Colonic mucosa (tissue), 4 donors: ENCODE results near the gene LCLAT1. TPM values are rescaled to one million over a fixed set of nuclear protein-coding genes. Genes with fewer than 3 reads are reported as not detected.

Experiments
- DNase-seq: peaks from one replicate; pipeline ENCODE4 v3.0.0-alpha.2; 2020
- H3K27ac ChIP-seq: fragments of 200-600 bp; one replicate; pipeline ENCODE4 v1.8.0; 2021
- H3K27me3 ChIP-seq: fragments of 200-600 bp; one replicate; pipeline ENCODE4 v1.8.0; 2021
- H3K36me3 ChIP-seq: fragments of 200-600 bp; one replicate; pipeline ENCODE4 v1.8.0; 2021
- H3K4me1 ChIP-seq: fragments of 200-600 bp; one replicate; pipeline ENCODE4 v1.8.0; 2021; ENCODE audit warnings: mild to moderate bottlenecking
- H3K4me3 ChIP-seq: fragments of 200-600 bp; one replicate; pipeline ENCODE4 v1.8.0; 2021
- H3K9ac ChIP-seq, 2 donors: one replicate each; pipeline ENCODE4 v1.7.0; 2013; ENCODE audit warnings: control low read depth in 2 of 2, low read depth in 2 of 2, low read length in 2 of 2
- H3K9me3 ChIP-seq: fragments of 200-600 bp; one replicate; pipeline ENCODE4 v1.8.0; 2021
- intact Hi-C: fragments of 100-400 bp; cut with DNase I; formaldehyde crosslinking; loops from one replicate; pipeline ENCODE4 v1.14.1; 2022
- total RNA-seq, 2 donors: library from RNA; stranded (reverse); fragmentation: NEBNext Ultra II Directional in 1 of 2; extraction: Animal tissue kit (Norgen Biotek cat#: 25700) in 1 of 2; gene quantifications; one replicate each; pipeline ENCODE4 v1.2.1, GENCODE V29; 2021
- TF ChIP-seq, protein P1 (sequence below): fragments of 200-600 bp; IDR thresholded peaks from one replicate; pipeline ENCODE4 v1.8.0; 2022; ENCODE audit warnings: antibody characterized with exemption, mild to moderate bottlenecking
- donor health status: healthy.
- donor health status: DM: no; HTN: no; CAD: no.
- donor health status: DM: no; HTN: no; CAD: no.

The LCLAT1 gene
- total RNA-seq, 2 donors from 2014 or later, result 20.0 to 25.5 TPM

DNA sequence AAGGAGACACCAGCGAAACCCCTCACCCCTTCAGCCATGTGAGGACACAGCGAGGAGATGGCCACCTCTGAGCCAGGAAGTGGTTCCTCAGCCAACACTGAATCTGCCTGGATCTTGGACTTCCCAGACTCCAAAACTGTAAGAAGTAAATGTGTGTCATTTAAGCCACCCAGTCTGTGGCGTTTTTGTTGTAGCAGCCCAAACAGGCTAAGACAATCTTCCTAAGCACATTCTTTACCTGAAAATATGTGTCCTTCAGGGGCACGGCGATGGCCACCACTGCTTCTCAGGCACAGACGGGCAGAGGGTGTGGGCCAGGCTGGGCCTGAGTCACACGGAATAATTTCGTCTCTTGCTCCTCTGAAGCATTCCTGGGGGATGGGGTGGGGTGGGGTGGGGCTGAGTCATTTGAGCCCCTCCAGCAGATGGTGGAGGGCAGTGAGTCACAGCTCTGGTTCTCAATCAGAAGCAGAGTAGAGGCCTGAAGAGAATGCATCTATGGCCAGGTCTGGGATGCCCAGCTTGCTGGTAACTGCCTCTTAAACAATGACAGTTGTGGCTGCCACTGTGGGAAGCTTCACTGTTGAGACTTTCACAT lies 217.8 kb downstream of the LCLAT1 start:
- no peaks in the 10 kb centered on the region for H3K27me3 ChIP-seq

DNA sequence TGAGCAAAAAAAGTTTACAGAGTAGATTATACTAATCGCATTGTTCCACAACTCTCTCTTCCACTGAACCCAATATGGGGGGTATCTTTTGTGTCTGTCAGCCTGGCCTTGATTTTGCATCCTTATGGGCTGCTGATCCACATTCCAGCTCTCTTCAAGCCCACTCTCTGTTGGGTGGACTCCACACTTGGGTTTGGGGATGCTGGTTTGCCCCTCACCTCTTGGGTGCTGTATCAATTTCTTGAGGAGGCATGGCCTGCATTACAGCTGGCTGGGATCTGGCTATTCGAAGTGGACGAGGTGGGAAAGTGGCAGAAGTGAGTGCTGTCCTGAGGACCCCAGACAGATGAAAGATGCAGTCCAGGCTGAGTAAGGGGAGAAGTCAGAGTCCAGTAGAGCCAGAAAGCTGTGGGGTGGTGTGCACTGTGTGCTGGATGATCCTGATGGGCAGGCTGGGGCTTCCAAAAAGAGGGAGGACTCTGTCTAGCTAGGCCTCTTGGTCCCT lies 218.8 kb downstream of the LCLAT1 start:
- H3K27ac ChIP-seq, result peak overlapping the region; percentile 71
- no peaks in the 10 kb centered on the region for H3K27me3 ChIP-seq
- TF ChIP-seq, protein P1, sequence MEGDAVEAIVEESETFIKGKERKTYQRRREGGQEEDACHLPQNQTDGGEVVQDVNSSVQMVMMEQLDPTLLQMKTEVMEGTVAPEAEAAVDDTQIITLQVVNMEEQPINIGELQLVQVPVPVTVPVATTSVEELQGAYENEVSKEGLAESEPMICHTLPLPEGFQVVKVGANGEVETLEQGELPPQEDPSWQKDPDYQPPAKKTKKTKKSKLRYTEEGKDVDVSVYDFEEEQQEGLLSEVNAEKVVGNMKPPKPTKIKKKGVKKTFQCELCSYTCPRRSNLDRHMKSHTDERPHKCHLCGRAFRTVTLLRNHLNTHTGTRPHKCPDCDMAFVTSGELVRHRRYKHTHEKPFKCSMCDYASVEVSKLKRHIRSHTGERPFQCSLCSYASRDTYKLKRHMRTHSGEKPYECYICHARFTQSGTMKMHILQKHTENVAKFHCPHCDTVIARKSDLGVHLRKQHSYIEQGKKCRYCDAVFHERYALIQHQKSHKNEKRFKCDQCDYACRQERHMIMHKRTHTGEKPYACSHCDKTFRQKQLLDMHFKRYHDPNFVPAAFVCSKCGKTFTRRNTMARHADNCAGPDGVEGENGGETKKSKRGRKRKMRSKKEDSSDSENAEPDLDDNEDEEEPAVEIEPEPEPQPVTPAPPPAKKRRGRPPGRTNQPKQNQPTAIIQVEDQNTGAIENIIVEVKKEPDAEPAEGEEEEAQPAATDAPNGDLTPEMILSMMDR, result no peak
- no peak for DNase-seq
- H3K4me3 ChIP-seq, result no peak overlapping the region
- no peaks in the 10 kb centered on the region for H3K36me3 ChIP-seq
- no peaks in the 10 kb centered on the region for H3K4me1 ChIP-seq
- intact Hi-C loops, result no loop called here
- H3K9me3 ChIP-seq, result no peaks in the 10 kb centered on the region
- H3K9ac ChIP-seq, result no peak overlapping the region

More for the DNA sequence above, 217.8 kb downstream of the LCLAT1 start:
- Histone ChIP-seq H3K9ac (no peak overlapping the region), H3K4me3 (no peak overlapping the region), H3K36me3 (no peaks in the 10 kb centered on the region), H3K4me1 (no peaks in the 10 kb centered on the region), H3K9me3 (no peaks in the 10 kb centered on the region), H3K27ac (peak overlapping the region; percentile 8)
- DNase-seq, result no peak
- intact Hi-C loops, result no loop called here
- TF ChIP-seq, protein P1, result no peak

DNA sequence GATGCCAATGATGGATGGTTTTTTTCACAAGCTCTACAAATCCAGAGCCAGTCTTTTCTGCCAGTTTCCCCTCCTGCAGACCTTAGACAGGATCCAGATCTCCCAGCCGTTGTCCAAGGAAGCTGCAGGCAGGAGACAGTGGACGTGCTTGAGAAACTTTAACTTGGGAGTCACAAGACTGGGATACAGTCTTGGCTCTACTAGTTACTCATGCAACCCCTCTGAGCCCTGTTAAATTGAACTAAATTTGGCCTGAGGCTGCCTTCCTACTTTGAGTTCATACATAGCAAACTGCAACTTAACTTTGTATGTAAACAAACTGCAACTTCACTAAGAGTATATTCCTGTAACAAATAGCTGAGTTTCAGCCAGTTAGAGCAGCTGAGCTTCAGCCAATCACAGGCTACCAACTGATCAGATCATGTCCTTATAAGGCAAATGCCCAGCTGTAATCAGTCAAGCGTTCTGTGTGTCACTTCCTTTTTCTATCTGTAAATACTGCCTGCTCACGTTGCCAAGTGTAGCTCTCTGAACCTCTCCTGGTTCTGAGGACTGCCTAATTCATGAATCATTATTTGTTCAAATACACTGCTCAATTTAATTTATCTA lies 219.3 kb downstream of the LCLAT1 start:
- no peaks in the 10 kb centered on the region for H3K36me3 ChIP-seq
- no peaks in the 10 kb centered on the region for H3K4me1 ChIP-seq
- no peaks in the 10 kb centered on the region for H3K27me3 ChIP-seq
- intact Hi-C loops, result no loop called here
- peak; percentile 36 for DNase-seq
- H3K4me3 ChIP-seq, result no peak overlapping the region
- TF ChIP-seq, protein P1, result no peak
- H3K9ac ChIP-seq, result no peak overlapping the region
- H3K9me3 ChIP-seq, result no peaks in the 10 kb centered on the region
- H3K27ac ChIP-seq, result peak overlapping the region; percentile 71

DNA sequence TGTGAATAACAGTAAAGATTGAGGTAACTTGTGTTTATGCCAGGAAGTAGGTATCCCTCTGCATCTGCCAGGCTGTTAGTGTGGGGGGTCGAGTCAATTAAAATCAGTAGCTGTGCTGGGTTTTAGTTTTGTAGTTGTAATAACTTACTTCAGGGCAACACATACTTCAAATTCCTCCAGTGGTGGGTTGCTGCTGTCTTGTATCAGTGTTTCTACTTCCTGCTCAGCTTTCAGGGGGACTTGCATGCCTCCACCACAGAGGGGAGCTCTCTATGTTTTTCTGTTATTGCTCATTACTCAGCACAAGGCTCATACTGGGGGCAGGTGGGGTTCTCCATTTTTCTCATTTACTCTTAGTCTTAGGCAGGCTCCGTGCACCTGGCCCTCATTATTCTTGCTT lies 223.4 kb downstream of the LCLAT1 start:
- Histone ChIP-seq H3K27ac (no peak overlapping the region), H3K4me1 (no peaks in the 10 kb centered on the region), H3K9me3 (no peaks in the 10 kb centered on the region), H3K27me3 (no peaks in the 10 kb centered on the region), H3K4me3 (no peak overlapping the region), H3K36me3 (no peaks in the 10 kb centered on the region), H3K9ac (no peak overlapping the region)
- DNase-seq, result peak; percentile 6
- TF ChIP-seq, protein P1, result no peak
- intact Hi-C loops, result no loop called here

DNA sequence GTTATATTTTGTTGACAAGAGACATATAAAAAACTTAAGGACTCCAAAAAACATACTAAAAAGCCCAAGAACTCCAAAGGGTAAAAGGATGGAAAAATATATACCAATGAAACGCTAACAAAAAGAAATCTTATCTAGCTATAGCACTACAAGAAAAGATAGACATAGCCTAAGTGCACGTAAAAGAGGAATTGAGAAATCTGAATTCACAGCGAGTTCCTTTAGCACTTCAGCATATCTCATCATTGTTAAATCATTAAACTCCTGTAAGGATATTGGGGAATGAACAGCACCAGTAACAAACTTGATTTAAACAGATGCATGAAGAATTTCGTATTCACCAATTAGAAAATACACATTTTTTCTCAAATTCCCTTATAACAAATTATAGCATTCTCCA lies 226.1 kb downstream of the LCLAT1 start:
- Histone ChIP-seq H3K4me3 (no peak overlapping the region), H3K36me3 (no peaks in the 10 kb centered on the region), H3K27ac (no peak overlapping the region), H3K9me3 (no peaks in the 10 kb centered on the region), H3K4me1 (no peaks in the 10 kb centered on the region), H3K27me3 (no peaks in the 10 kb centered on the region), H3K9ac (no peak overlapping the region)
- TF ChIP-seq, protein P1, result no peak
- DNase-seq, result no peak
- intact Hi-C loops, result no loop called here
